SK-MEL-5 (cell line): ENCODE measurements around the gene TTBK2. TPM values are rescaled to one million over a fixed set of nuclear protein-coding genes. Genes with fewer than 3 reads are reported as not detected.
A peak's percentile ranks its signal among the peaks of the same experiment; 100 is the strongest.

ENCODE experiments used
- DNase-seq: peaks from one replicate; pipeline ENCODE4 v3.0.0-alpha.2; 2016; ENCODE audit warnings: low read depth, low spot score
- in situ Hi-C: cut with HindIII; loops from 2 replicates; pipeline ENCODE4 v1.10.0; 2016; ENCODE audit warnings: low sequenced_read_pairs, high pct_unique_total_duplicates, low pct_unique_long_range_greater_than_20kb
- total RNA-seq: library from RNA; depleted of rRNA; stranded (reverse); fragments of >200 nt; shearing (Covaris generic); gene quantifications from 2 replicates; pipeline ENCODE4 v1.2.3, GENCODE V29; 2014

The TTBK2 gene
- total RNA-seq, 1 experiment from 2014 or later = 5.6 TPM

GRCh38 chr15:42725331-42725903 is 195.2 kb downstream of the TTBK2 start:
- in situ Hi-C loops = no loop called here
- DNase-seq = no peak

- DNase-seq = no peak
- in situ Hi-C loops = no loop called here
These were observed 196.3 kb downstream of the TTBK2 start for GRCh38 chr15:42724276-42724675.

- DNase-seq = peak; percentile 35
- in situ Hi-C loops = no loop called here
These were observed 197.5 kb downstream of the TTBK2 start for GRCh38 chr15:42723068-42723467.

GRCh38 chr15:42721916-42722315 is 198.7 kb downstream of the TTBK2 start:
- in situ Hi-C loops = no loop called here
- DNase-seq = no peak

GRCh38 chr15:42721016-42721415 is 199.6 kb downstream of the TTBK2 start:
- no peak for DNase-seq
- in situ Hi-C loops = no loop called here

- in situ Hi-C loops = no loop called here
- no peak for DNase-seq
These were observed 200.5 kb downstream of the TTBK2 start for GRCh38 chr15:42720071-42720470.

- in situ Hi-C loops = no loop called here
- no peak for DNase-seq
These were observed 201.5 kb downstream of the TTBK2 start for GRCh38 chr15:42719043-42719442.

GRCh38 chr15:42716626-42717025 is 204.0 kb downstream of the TTBK2 start:
- in situ Hi-C loops = no loop called here
- no peak for DNase-seq

GRCh38 chr15:42716125-42716524 is 204.5 kb downstream of the TTBK2 start:
- in situ Hi-C loops = no loop called here
- no peak for DNase-seq

- DNase-seq = no peak
- in situ Hi-C loops = no loop called here
These were observed 208.0 kb downstream of the TTBK2 start for GRCh38 chr15:42712584-42712983.

- DNase-seq = no peak
- in situ Hi-C loops = no loop called here
These were observed 208.8 kb downstream of the TTBK2 start for GRCh38 chr15:42711746-42712145.

- DNase-seq = no peak
- in situ Hi-C loops = no loop called here
These were observed 209.9 kb downstream of the TTBK2 start for GRCh38 chr15:42710662-42711061.

- in situ Hi-C loops = no loop called here
These were observed 212.6 kb downstream of the TTBK2 start for GRCh38 chr15:42707873-42708544.

GRCh38 chr15:42707068-42707467 is 213.5 kb downstream of the TTBK2 start:
- DNase-seq = no peak
- in situ Hi-C loops = no loop called here

More at GRCh38 chr15:42707873-42708544, 212.6 kb downstream of the TTBK2 start:
- peak; percentile 5 for DNase-seq

GRCh38 chr15:42705336-42705735 is 215.2 kb downstream of the TTBK2 start:
- in situ Hi-C loops = no loop called here
- DNase-seq = no peak

- in situ Hi-C loops = no loop called here
- peak; percentile 81 for DNase-seq
These were observed 216.1 kb downstream of the TTBK2 start for GRCh38 chr15:42704492-42704926.

- in situ Hi-C loops = no loop called here
- no peak for DNase-seq
These were observed 224.0 kb downstream of the TTBK2 start for GRCh38 chr15:42696626-42697025.

- DNase-seq = no peak
- in situ Hi-C loops = no loop called here
These were observed 225.0 kb downstream of the TTBK2 start for GRCh38 chr15:42695527-42696071.

- DNase-seq = no peak
- in situ Hi-C loops = no loop called here
These were observed 226.2 kb downstream of the TTBK2 start for GRCh38 chr15:42694398-42694797.
